PC-3 (cell line): ENCODE data around the gene JKAMP. TPM values are rescaled to one million over a fixed set of nuclear protein-coding genes. Genes with fewer than 3 reads are reported as not detected.
A peak's percentile ranks its signal among the peaks of the same experiment; 100 is the strongest.

ENCODE experiments used
- ATAC-seq: fragments of 200-7000 bp; cut with Tn5 transposase; 2 replicates; pipeline ENCODE4 v1.9.1; 2020; ENCODE audit warnings: mild to moderate bottlenecking, moderate library complexity
- BruUV-seq: library from RNA; stranded (reverse); fragments of 400-500 nt; replicated peaks from 2 replicates; lab custom pipeline; 2021; lab: Mats Ljungman, UMichigan
- CTCF ChIA-PET: fragments of 300-600 bp; sonication (Branson Sonifier 250); formaldehyde crosslinking; loops from one replicate; lab custom pipeline; 2022; ENCODE audit warnings: antibody characterized with exemption; lab: Charles Lee
- POLR2A ChIA-PET: fragments of 300-600 bp; sonication (Branson Sonifier 250); formaldehyde crosslinking; loops from one replicate; lab custom pipeline; 2022; ENCODE audit warnings: antibody characterized with exemption; ENCODE audit not compliant: unreplicated experiment; lab: Charles Lee
- DNase-seq: peaks from one replicate; pipeline ENCODE4 v3.0.0-alpha.2; 2015
- H2AFZ ChIP-seq: fragments of 300-600 bp; sonication (generic); 2 replicates; pipeline ENCODE4 v1.6.0; 2016; ENCODE audit warnings: antibody characterized with exemption, low read length
- H3F3A ChIP-seq: fragments of 300-600 bp; sonication (generic); one replicate; pipeline ENCODE4 v1.6.0; 2017; ENCODE audit warnings: antibody characterized with exemption, low read length, control low read depth, mild to moderate bottlenecking; ENCODE audit not compliant: unreplicated experiment
- H3K27ac ChIP-seq: fragments of 300-600 bp; sonication (generic); 2 replicates; pipeline ENCODE4 v1.5.1; 2016; ENCODE audit warnings: mild to moderate bottlenecking, low read length
- H3K27me3 ChIP-seq: fragments of 300-600 bp; sonication (generic); 2 replicates; pipeline ENCODE4 v1.6.1; 2016; ENCODE audit warnings: low read length, mixed read lengths
- H3K36me3 ChIP-seq: fragments of 300-600 bp; sonication (generic); 2 replicates; pipeline ENCODE4 v1.6.1; 2016; ENCODE audit warnings: low read depth, mixed run types, low read length, mixed read lengths
- H3K4me1 ChIP-seq: fragments of 300-600 bp; sonication (generic); 2 replicates; pipeline ENCODE4 v1.5.1; 2016; ENCODE audit warnings: low read length; ENCODE audit not compliant: insufficient read depth
- H3K4me2 ChIP-seq: fragments of 300-600 bp; sonication (generic); 2 replicates; pipeline ENCODE4 v1.6.0; 2016; ENCODE audit warnings: low read length
- H3K4me3 ChIP-seq: fragments of 300-600 bp; sonication (generic); 2 replicates; pipeline ENCODE4 v1.5.1; 2016; ENCODE audit warnings: mild to moderate bottlenecking, low read length, mixed read lengths
- H3K79me2 ChIP-seq: fragments of 300-600 bp; sonication (generic); 2 replicates; pipeline ENCODE4 v1.6.1; 2017; ENCODE audit warnings: low read length, mixed read lengths
- H3K9ac ChIP-seq: fragments of 300-600 bp; sonication (generic); 2 replicates; pipeline ENCODE4 v1.6.0; 2016; ENCODE audit warnings: mild to moderate bottlenecking, low read length
- H3K9me2 ChIP-seq: fragments of 300-600 bp; sonication (generic); replicated peaks from 2 replicates; pipeline ENCODE4 v1.6.1; 2016; ENCODE audit warnings: mixed run types, low read length, mixed read lengths
- H3K9me3 ChIP-seq: fragments of 300-600 bp; sonication (generic); 2 replicates; pipeline ENCODE4 v1.6.1; 2016; ENCODE audit warnings: low read length, mixed read lengths
- H4K20me1 ChIP-seq: fragments of 300-600 bp; sonication (generic); 2 replicates; pipeline ENCODE4 v1.6.1; 2016; ENCODE audit warnings: low read length, mixed read lengths
- CTCF ChIP-seq: fragments of 300-600 bp; sonication (generic); conservative IDR thresholded peaks from 2 replicates; pipeline ENCODE4 v1.5.1; 2017; ENCODE audit warnings: antibody characterized with exemption, low read depth, mild to moderate bottlenecking, low read length
- EZH2 ChIP-seq: fragments of 300-600 bp; sonication (generic); IDR thresholded peaks from one replicate; pipeline ENCODE4 v1.6.1; 2017; ENCODE audit warnings: antibody characterized with exemption, mild to moderate bottlenecking, low read length; ENCODE audit not compliant: unreplicated experiment
- EZH2phosphoT487 ChIP-seq: fragments of 300-600 bp; sonication (generic); IDR thresholded peaks from 2 replicates; pipeline ENCODE4 v1.6.1; 2018; ENCODE audit warnings: mild to moderate bottlenecking, antibody characterized with exemption, low read length, borderline replicate concordance
- intact Hi-C: fragments of 100-400 bp; cut with micrococcal nuclease; formaldehyde crosslinking; loops from 2 replicates; pipeline ENCODE4 v1.9.0; 2023
- total RNA-seq: library from RNA; depleted of rRNA; stranded (reverse); fragments of >200 nt; gene quantifications from 2 replicates; pipeline ENCODE4 v1.2.3, GENCODE V29; 2014

JKAMP gene
- total RNA-seq, 1 experiment from 2014 or later, result 147 TPM

GRCh38 chr14:59500732-59501131 is 16.4 kb downstream of the JKAMP start:
- H3K27ac ChIP-seq, result no peak overlapping the region
- H3K27me3 ChIP-seq, result no peaks in the 10 kb centered on the region
- no peaks in the 10 kb centered on the region for H3K9me2 ChIP-seq
- no peak overlapping the region for H2AFZ ChIP-seq
- no peaks in the 10 kb centered on the region for H3K4me1 ChIP-seq
- H3K4me2 ChIP-seq, result no peak overlapping the region
- ATAC-seq (peak; percentile 56), DNase-seq (no peak)
- no peaks in the 10 kb centered on the region for H3K9me3 ChIP-seq
- H3K4me3 ChIP-seq, result no peak overlapping the region
- no peaks in the 10 kb centered on the region for H3K79me2 ChIP-seq
- CTCF ChIA-PET, result no interaction called here
- POLR2A ChIA-PET, result no interaction called here
- intact Hi-C loops, result no loop called here
- no peaks in the 10 kb centered on the region for H4K20me1 ChIP-seq
- BruUV-seq, result no TSS peak
- peaks cover 51% of the 10 kb centered on the region; the same call in 1 of the 2 replicates for H3K36me3 ChIP-seq
- TF ChIP-seq CTCF (no peak), EZH2phosphoT487 (no peak), EZH2 (no peak)
- H3K9ac ChIP-seq, result no peak overlapping the region
- no peaks in the 10 kb centered on the region for H3F3A ChIP-seq

GRCh38 chr14:59503256-59503655 is 18.9 kb downstream of the JKAMP start:
- no peak for DNase-seq
- Histone ChIP-seq H3K4me3 (no peak overlapping the region), H3K4me2 (no peak overlapping the region), H3F3A (no peaks in the 10 kb centered on the region), H3K4me1 (peaks cover 7% of the 10 kb centered on the region), H3K9me2 (no peaks in the 10 kb centered on the region), H3K9me3 (no peaks in the 10 kb centered on the region), H3K27ac (no peak overlapping the region), H3K9ac (no peak overlapping the region), H4K20me1 (no peaks in the 10 kb centered on the region), H3K79me2 (no peaks in the 10 kb centered on the region), H2AFZ (no peak overlapping the region), H3K36me3 (peaks cover 41% of the 10 kb centered on the region; the same call in 1 of the 2 replicates), H3K27me3 (no peaks in the 10 kb centered on the region)
- ChIA-PET POLR2A (no interaction called here), CTCF (no interaction called here)
- BruUV-seq, result no TSS peak
- intact Hi-C loops, result no loop called here
- no peak for ATAC-seq
- no peak for TF ChIP-seq EZH2
- no peak for TF ChIP-seq CTCF
- TF ChIP-seq EZH2phosphoT487, result no peak

GRCh38 chr14:59507063-59507751 is 22.9 kb downstream of the JKAMP start:
- POLR2A ChIA-PET, result interaction anchor here (0.5 to 0.9 kb wide), 2 partner anchors 19 to 60 kb away, joined by 4 to 6 read pairs; no protein-coding TSS in a partner anchor

More at GRCh38 chr14:59507063-59507751, 22.9 kb downstream of the JKAMP start:
- H3K27ac ChIP-seq, result no peak overlapping the region
- H3K9me2 ChIP-seq, result no peaks in the 10 kb centered on the region
- no peaks in the 10 kb centered on the region for H3K9me3 ChIP-seq
- no TSS peak for BruUV-seq
- no peaks in the 10 kb centered on the region for H4K20me1 ChIP-seq
- no peak overlapping the region for H2AFZ ChIP-seq
- H3K36me3 ChIP-seq, result peaks cover 11% of the 10 kb centered on the region; the same call in 1 of the 2 replicates
- TF ChIP-seq EZH2, result no peak
- peak; percentile 100 for TF ChIP-seq CTCF
- ATAC-seq (peak; percentile 90), DNase-seq (peak; percentile 95)
- H3K27me3 ChIP-seq, result no peaks in the 10 kb centered on the region; the same call in 1 of the 2 replicates
- no peaks in the 10 kb centered on the region for H3F3A ChIP-seq
- no peak overlapping the region for H3K4me3 ChIP-seq
- intact Hi-C loops, result loop anchor here (1.0 to 2.0 kb wide), 3 partner anchors 69 to 677 kb away; partner anchors contain the start of gene CCDC175
- no peak overlapping the region for H3K4me2 ChIP-seq
- CTCF ChIA-PET, result interaction anchor here (0.6 to 1.6 kb wide), 7 partner anchors 29 to 398 kb away, joined by 3 to 15 read pairs (median 3); partner anchors contain the start of gene CCDC175
- peaks cover 7% of the 10 kb centered on the region for H3K4me1 ChIP-seq
- H3K79me2 ChIP-seq, result no peaks in the 10 kb centered on the region
- H3K9ac ChIP-seq, result no peak overlapping the region
